K562 (cell line): ENCODE data around the gene RPL15. TPM values are rescaled to one million over a fixed set of nuclear protein-coding genes. Genes with fewer than 3 reads are reported as not detected.

Experiments used
- ATAC-seq: fragments of 200-7000 bp; cut with Tn5 transposase; 3 replicates; pipeline ENCODE4 v1.9.1; 2020; ENCODE audit warnings: moderate library complexity
- BruUV-seq: library from RNA; stranded (reverse); fragments of 400-500 nt; replicated peaks from 2 replicates; lab custom pipeline; 2021; lab: Mats Ljungman, UMichigan
- CTCF ChIA-PET: fragments of 300-600 bp; formaldehyde crosslinking; extraction: SDS; loops from one replicate; lab custom pipeline; 2021; ENCODE audit warnings: low intra/inter-chr PET ratio; lab: Yijun Ruan, JAX
- POLR2A ChIA-PET: fragments of 300-600, 350-650 bp; sonication (Branson Sonifier 250); formaldehyde crosslinking; extraction: SDS; loops from one replicate; lab custom pipeline; 2021; ENCODE audit warnings: antibody characterized with exemption, inconsistent platforms; lab: Yijun Ruan, JAX
- DNase-seq, 4 experiments: peaks; one replicate each; pipeline versions ENCODE4 v3.0.0 to v3.0.0-alpha.2; 2011 to 2018; ENCODE audit warnings: low spot score in 3 of 4, mixed read lengths in 3 of 4; ENCODE audit errors: extremely low read depth in 1 of 4
- FAIRE-seq: peaks from 2 replicates; lab custom pipeline; 2011; peaks lifted over from hg19 to GRCh38; lab: Jason Lieb, UNC
- H2AFZ ChIP-seq: 2 replicates; pipeline ENCODE4 v1.6.0; 2011; ENCODE audit warnings: low read depth, low read length, control low read depth, inconsistent platforms
- H3K27ac ChIP-seq: fragments of 200-600 bp; 3 replicates; pipeline ENCODE4 v1.8.0; 2011; ENCODE audit warnings: low read depth, mild to moderate bottlenecking, control low read depth, inconsistent platforms, low read length, moderate library complexity, mixed read lengths; ENCODE audit errors: extremely low read depth
- H3K27me3 ChIP-seq, 2 experiments: fragments of 300-600 bp in 1 of 2; 2 replicates in 1 of 2; 3 replicates in 1 of 2; pipeline versions ENCODE4 v1.6.0 to v1.8.0; 2011; ENCODE audit warnings: inconsistent platforms in 2 of 2, low read length in 2 of 2, mild to moderate bottlenecking in 1 of 2, mixed read lengths in 1 of 2, moderate library complexity in 1 of 2; ENCODE audit not compliant: control insufficient read depth in 2 of 2, insufficient read depth in 2 of 2
- H3K36me3 ChIP-seq: fragments of 300-600 bp; 3 replicates; pipeline ENCODE4 v1.8.0; 2011; ENCODE audit warnings: mild to moderate bottlenecking, low read length, inconsistent platforms; ENCODE audit not compliant: control insufficient read depth, insufficient read depth
- H3K4me1 ChIP-seq, 2 experiments: fragments of 200-600 bp in 1 of 2; replicated peaks in 1 of 2; 2 replicates in 1 of 2; 3 replicates in 1 of 2; pipeline versions ENCODE4 v1.5.1 to v1.8.0; 2011; ENCODE audit warnings: inconsistent platforms in 2 of 2, low read length in 2 of 2, mild to moderate bottlenecking in 1 of 2, mixed read lengths in 1 of 2, moderate library complexity in 1 of 2; ENCODE audit not compliant: control insufficient read depth in 2 of 2, insufficient read depth in 2 of 2
- H3K4me2 ChIP-seq: 2 replicates; pipeline ENCODE4 v1.6.1; 2011; ENCODE audit warnings: low read length, control low read depth, inconsistent platforms, mixed read lengths; ENCODE audit not compliant: insufficient read depth
- H3K4me3 ChIP-seq: fragments of 200-600 bp; sonication (generic), shearing (Covaris generic); 2 replicates; pipeline ENCODE4 v1.5.1; 2016; ENCODE audit warnings: control low read depth, inconsistent platforms
- H3K79me2 ChIP-seq: fragments of 200-600 bp; 3 replicates; pipeline ENCODE4 v1.8.0; 2011; ENCODE audit warnings: low read length, inconsistent platforms; ENCODE audit not compliant: control insufficient read depth, insufficient read depth
- H3K9ac ChIP-seq, 2 experiments: 2 replicates each; pipeline versions ENCODE4 v1.6.0 to v1.6.1; 2011; ENCODE audit warnings: low read depth in 2 of 2, low read length in 2 of 2, control low read depth in 1 of 2, inconsistent platforms in 1 of 2, mild to moderate bottlenecking in 1 of 2, mixed read lengths in 1 of 2; ENCODE audit not compliant: insufficient read depth in 1 of 2
- H3K9me1 ChIP-seq: one replicate; pipeline ENCODE4 v1.6.0; 2011; ENCODE audit warnings: inconsistent platforms, mild to moderate bottlenecking, low read length, moderate library complexity; ENCODE audit not compliant: control insufficient read depth, insufficient read depth
- H3K9me3 ChIP-seq: replicated peaks from 2 replicates; pipeline ENCODE4 v1.5.1; 2011; ENCODE audit warnings: low read depth, low read length, inconsistent platforms; ENCODE audit not compliant: control insufficient read depth, insufficient read depth
- H4K20me1 ChIP-seq: replicated peaks from 2 replicates; pipeline ENCODE4 v1.6.1; 2011; ENCODE audit warnings: low read length, inconsistent platforms, mixed read lengths; ENCODE audit not compliant: control insufficient read depth, insufficient read depth
- BACH1 ChIP-seq: fragments of 200-800 bp; sonication (Bioruptor generic); IDR thresholded peaks from 2 replicates; pipeline ENCODE4 v1.6.1; 2016; ENCODE audit warnings: missing genetic modification characterization, missing compliant biosample characterization
- BMI1 ChIP-seq: fragments of 150-350 bp; IDR thresholded peaks from 2 replicates; pipeline ENCODE4 v1.6.1; 2014; ENCODE audit warnings: low read length
- CBX1 ChIP-seq: sonication (generic); IDR thresholded peaks from 2 replicates; pipeline ENCODE4 v1.6.1; 2016; ENCODE audit warnings: antibody characterized with exemption, low read depth, mild to moderate bottlenecking
- FOXA3 ChIP-seq, 2 experiments: fragments of 450-650 bp in 1 of 2; sonication (generic) in 1 of 2; formaldehyde crosslinking; IDR thresholded peaks in 1 of 2; conservative IDR thresholded peaks in 1 of 2; 2 replicates each; pipeline versions ENCODE4 v1.4.0 to v1.8.0; 2020 to 2022; ENCODE audit warnings: mild to moderate bottlenecking in 2 of 2, missing genetic modification reagents in 1 of 2
- NFIC ChIP-seq: fragments of 450-650 bp; IDR thresholded peaks from 2 replicates; pipeline ENCODE4 v1.6.1; 2017; ENCODE audit warnings: mild to moderate bottlenecking, inconsistent platforms
- RBBP5 ChIP-seq: fragments of 200-600 bp; sonication (generic); IDR thresholded peaks from 2 replicates; pipeline ENCODE4 v1.6.1; 2012; ENCODE audit warnings: borderline replicate concordance, mild to moderate bottlenecking, low read length, control low read depth, inconsistent platforms; ENCODE audit not compliant: insufficient read depth, poor library complexity, severe bottlenecking
- WGBS: fragments of 100-300 bp; shearing (Covaris generic); methylation state at CpG from one replicate; pipeline ENCODE4 v1.1.6; 2016; ENCODE audit warnings: low coverage, mixed read lengths; ENCODE audit not compliant: insufficient coverage; ENCODE audit errors: missing lambda C conversion rate; 5-methylcytosine and 5-hydroxymethylcytosine counted together
- in situ Hi-C: fragments of 300-500 bp; cut with MboI; formaldehyde crosslinking; loops from 4 replicates; pipeline ENCODE4 v1.15.0; 2018; ENCODE audit warnings: inconsistent platforms, mixed read lengths
- intact Hi-C: fragments of 100-400 bp; cut with micrococcal nuclease; formaldehyde crosslinking; loops from 2 replicates; pipeline ENCODE4 v1.14.2; 2022
- polyA plus RNA-seq, 8 experiments: library from polyadenylated mRNA; depleted of rRNA in 4 of 8; stranded (reverse) in 5 of 8; unstranded in 3 of 8; fragments of >200 nt; fragmentation: Nextera tagmentation in 2 of 8; fragmentation: Illumina TruSeq in 1 of 8; extraction: Ambion mirVana in 2 of 8; extraction: Trizol in 1 of 8; gene quantifications; 2 replicates each; pipeline versions ENCODE4 v1.2.1 to v1.2.3, GENCODE V29; 2011 to 2014; ENCODE audit warnings: inconsistent platforms in 1 of 8, missing spikeins in 1 of 8
- total RNA-seq, 7 experiments: library from RNA; depleted of rRNA in 6 of 7; stranded (reverse); fragments of >200 nt in 6 of 7; fragmentation: Illumina TruSeq in 2 of 7; extraction: Trizol in 2 of 7; gene quantifications; 2 replicates each; pipeline versions ENCODE4 v1.2.1 to v1.2.3, GENCODE V29; 2011 to 2021; ENCODE audit warnings: low replicate concordance in 1 of 7

Gene RPL15
- total and polyA plus RNA-seq, 9 of the 15 experiments (the other 6 are each of a cell fraction or from before 2014, with no cell fraction given) = 2,393 to 8,850 (median 3,928) TPM

DNA sequence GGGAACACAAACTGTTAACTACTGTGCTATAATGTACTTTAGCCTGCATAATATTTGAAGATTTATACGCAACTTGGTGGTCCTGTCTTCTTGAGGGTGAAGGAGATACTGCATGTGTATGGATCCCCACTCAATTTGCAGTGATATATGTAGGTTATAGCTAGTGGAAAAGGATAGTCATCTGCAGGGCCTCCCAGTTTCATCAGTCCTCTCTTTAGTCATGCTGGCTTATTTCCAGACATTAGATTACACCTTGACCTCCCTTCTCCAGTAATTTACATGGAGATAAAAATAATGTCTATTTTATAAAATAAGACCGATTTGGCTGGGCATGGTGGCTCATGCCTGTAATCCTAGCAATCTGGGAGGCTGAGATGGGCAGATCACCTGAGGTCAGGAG is 31.8 kb downstream of the RPL15 start:
- no peak for ATAC-seq
- Histone ChIP-seq H3K4me2 (no peak overlapping the region), H4K20me1 (no peaks in the 10 kb centered on the region), H3K9me1 (no peaks in the 10 kb centered on the region), H3K27me3 (no peaks in the 10 kb centered on the region), H3K9me3 (no peaks in the 10 kb centered on the region), H3K27ac (no peak overlapping the region), H3K79me2 (no peaks in the 10 kb centered on the region), H3K4me3 (no peak overlapping the region), H3K36me3 (no peaks in the 10 kb centered on the region), H3K9ac (no peak overlapping the region), H3K4me1 (peaks cover 14 to 41% of the 10 kb centered on the region in 2 experiments), H2AFZ (no peak overlapping the region)
- POLR2A ChIA-PET = interaction anchor here (1.3 to 3.9 kb wide), 2 partner anchors 9 to 32 kb away, joined by 5 to 11 read pairs; partner anchors contain the start of genes NKIRAS1 and RPL15
- CTCF ChIA-PET = no interaction called here
- no peak for FAIRE-seq
- no TSS peak for BruUV-seq
- TF ChIP-seq CBX1 (no peak), BACH1 (tag) (no peak), NFIC (peak; percentile 43), BMI1 (no peak)
- 63% methylated on average over 2 of the region's 2 CpGs for WGBS
- DNase-seq = no peak
- intact Hi-C loops = loop anchor here (5.0 to 10.0 kb wide), 2 partner anchors 41 to 144 kb away; partner anchors contain the start of gene UBE2E1
- in situ Hi-C loops = no loop called here

DNA sequence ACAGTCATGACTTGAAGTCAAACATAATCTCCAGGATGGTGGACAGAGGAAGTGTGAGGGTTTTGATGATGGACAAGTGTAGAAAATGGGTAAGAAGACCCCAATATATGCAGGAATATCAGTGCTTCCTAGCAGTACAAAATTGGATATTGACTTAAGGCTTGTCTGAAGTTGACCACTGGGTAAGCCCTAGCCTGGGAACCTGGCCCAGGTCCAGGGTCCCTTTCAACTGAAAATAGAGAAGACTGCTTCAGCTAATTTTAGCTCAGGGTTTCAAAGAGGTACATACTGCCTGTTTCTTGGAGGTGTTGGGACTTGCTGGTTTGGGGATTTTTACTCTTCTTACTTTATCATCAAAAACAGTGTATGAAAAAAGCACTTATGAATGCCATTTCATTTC is 32.9 kb downstream of the RPL15 start:
- peaks cover 11 to 33% of the 10 kb centered on the region in 2 experiments for H3K4me1 ChIP-seq
- no peaks in the 10 kb centered on the region for H3K9me1 ChIP-seq
- TF ChIP-seq FOXA3 (CRISPR knock-in tag; conservative IDR thresholded peaks at IDR 0.05 in 1 of 2, IDR thresholded peaks at IDR 0.05 in 1 of 2) (peak; percentile 70 to 84; a peak in 3 of 4 replicates), RBBP5 (no peak), NFIC (peak; percentile 76; the same call in 1 of the 2 replicates)
- no peaks in the 10 kb centered on the region for H3K36me3 ChIP-seq
- H3K27ac ChIP-seq = peak overlapping the region; percentile 16; the same call in 1 of the 3 replicates
- H3K4me2 ChIP-seq = no peak overlapping the region
- H3K4me3 ChIP-seq = no peak overlapping the region
- in situ Hi-C loops = no loop called here
- no peaks in the 10 kb centered on the region for H3K27me3 ChIP-seq
- POLR2A ChIA-PET = interaction anchor here (1.0 to 3.9 kb wide), 2 partner anchors 12 to 33 kb away, joined by 3 to 11 read pairs; partner anchors contain the start of genes NKIRAS1 and RPL15
- CTCF ChIA-PET = no interaction called here
- DNase-seq (peak in 2 of 4 experiments; percentile 41 to 61), ATAC-seq (no peak), FAIRE-seq (no peak)
- intact Hi-C loops = loop anchor here (5.0 to 10.0 kb wide), 2 partner anchors 42 to 145 kb away; partner anchors contain the start of gene UBE2E1
- H3K79me2 ChIP-seq = no peaks in the 10 kb centered on the region
- no peaks in the 10 kb centered on the region for H4K20me1 ChIP-seq
- H2AFZ ChIP-seq = 0 out of 2 replicates have a peak overlapping the region, but pooled peaks have one; percentile 26
- H3K9me3 ChIP-seq = no peaks in the 10 kb centered on the region
- H3K9ac ChIP-seq = no peak overlapping the region
- no TSS peak for BruUV-seq
